PC-3 (cell line): ENCODE data around the gene P3R3URF. TPM values are rescaled to one million over a fixed set of nuclear protein-coding genes. Genes with fewer than 3 reads are reported as not detected.

Experiments
- ATAC-seq: fragments of 200-7000 bp; cut with Tn5 transposase; 2 replicates; pipeline ENCODE4 v1.9.1; 2020; ENCODE audit warnings: mild to moderate bottlenecking, moderate library complexity
- BruUV-seq: library from RNA; stranded (reverse); fragments of 400-500 nt; replicated peaks from 2 replicates; lab custom pipeline; 2021; lab: Mats Ljungman, UMichigan
- CTCF ChIA-PET: fragments of 300-600 bp; sonication (Branson Sonifier 250); formaldehyde crosslinking; loops from one replicate; lab custom pipeline; 2022; ENCODE audit warnings: antibody characterized with exemption; lab: Charles Lee
- POLR2A ChIA-PET: fragments of 300-600 bp; sonication (Branson Sonifier 250); formaldehyde crosslinking; loops from one replicate; lab custom pipeline; 2022; ENCODE audit warnings: antibody characterized with exemption; ENCODE audit not compliant: unreplicated experiment; lab: Charles Lee
- DNase-seq: peaks from one replicate; pipeline ENCODE4 v3.0.0-alpha.2; 2015
- H2AFZ ChIP-seq: fragments of 300-600 bp; sonication (generic); 2 replicates; pipeline ENCODE4 v1.6.0; 2016; ENCODE audit warnings: antibody characterized with exemption, low read length
- H3F3A ChIP-seq: fragments of 300-600 bp; sonication (generic); one replicate; pipeline ENCODE4 v1.6.0; 2017; ENCODE audit warnings: antibody characterized with exemption, low read length, control low read depth, mild to moderate bottlenecking; ENCODE audit not compliant: unreplicated experiment
- H3K27ac ChIP-seq: fragments of 300-600 bp; sonication (generic); 2 replicates; pipeline ENCODE4 v1.5.1; 2016; ENCODE audit warnings: mild to moderate bottlenecking, low read length
- H3K27me3 ChIP-seq: fragments of 300-600 bp; sonication (generic); 2 replicates; pipeline ENCODE4 v1.6.1; 2016; ENCODE audit warnings: low read length, mixed read lengths
- H3K36me3 ChIP-seq: fragments of 300-600 bp; sonication (generic); 2 replicates; pipeline ENCODE4 v1.6.1; 2016; ENCODE audit warnings: low read depth, mixed run types, low read length, mixed read lengths
- H3K4me1 ChIP-seq: fragments of 300-600 bp; sonication (generic); 2 replicates; pipeline ENCODE4 v1.5.1; 2016; ENCODE audit warnings: low read length; ENCODE audit not compliant: insufficient read depth
- H3K4me2 ChIP-seq: fragments of 300-600 bp; sonication (generic); 2 replicates; pipeline ENCODE4 v1.6.0; 2016; ENCODE audit warnings: low read length
- H3K4me3 ChIP-seq: fragments of 300-600 bp; sonication (generic); 2 replicates; pipeline ENCODE4 v1.5.1; 2016; ENCODE audit warnings: mild to moderate bottlenecking, low read length, mixed read lengths
- H3K79me2 ChIP-seq: fragments of 300-600 bp; sonication (generic); 2 replicates; pipeline ENCODE4 v1.6.1; 2017; ENCODE audit warnings: low read length, mixed read lengths
- H3K9ac ChIP-seq: fragments of 300-600 bp; sonication (generic); 2 replicates; pipeline ENCODE4 v1.6.0; 2016; ENCODE audit warnings: mild to moderate bottlenecking, low read length
- H3K9me2 ChIP-seq: fragments of 300-600 bp; sonication (generic); replicated peaks from 2 replicates; pipeline ENCODE4 v1.6.1; 2016; ENCODE audit warnings: mixed run types, low read length, mixed read lengths
- H3K9me3 ChIP-seq: fragments of 300-600 bp; sonication (generic); 2 replicates; pipeline ENCODE4 v1.6.1; 2016; ENCODE audit warnings: low read length, mixed read lengths
- H4K20me1 ChIP-seq: fragments of 300-600 bp; sonication (generic); 2 replicates; pipeline ENCODE4 v1.6.1; 2016; ENCODE audit warnings: low read length, mixed read lengths
- CTCF ChIP-seq: fragments of 300-600 bp; sonication (generic); conservative IDR thresholded peaks from 2 replicates; pipeline ENCODE4 v1.5.1; 2017; ENCODE audit warnings: antibody characterized with exemption, low read depth, mild to moderate bottlenecking, low read length
- EZH2 ChIP-seq: fragments of 300-600 bp; sonication (generic); IDR thresholded peaks from one replicate; pipeline ENCODE4 v1.6.1; 2017; ENCODE audit warnings: antibody characterized with exemption, mild to moderate bottlenecking, low read length; ENCODE audit not compliant: unreplicated experiment
- EZH2phosphoT487 ChIP-seq: fragments of 300-600 bp; sonication (generic); IDR thresholded peaks from 2 replicates; pipeline ENCODE4 v1.6.1; 2018; ENCODE audit warnings: mild to moderate bottlenecking, antibody characterized with exemption, low read length, borderline replicate concordance
- intact Hi-C: fragments of 100-400 bp; cut with micrococcal nuclease; formaldehyde crosslinking; loops from 2 replicates; pipeline ENCODE4 v1.9.0; 2023
- total RNA-seq: library from RNA; depleted of rRNA; stranded (reverse); fragments of >200 nt; gene quantifications from 2 replicates; pipeline ENCODE4 v1.2.3, GENCODE V29; 2014

P3R3URF gene
- total RNA-seq, 1 experiment from 2014 or later, result not detected

GRCh38 chr1:46196609-46197008, 20.3 kb upstream of the P3R3URF start:
- no TSS peak for BruUV-seq
- no peaks in the 10 kb centered on the region for H3K9me3 ChIP-seq
- intact Hi-C loops, result no loop called here
- no peaks in the 10 kb centered on the region for H3K9me2 ChIP-seq
- H4K20me1 ChIP-seq, result no peaks in the 10 kb centered on the region
- ChIA-PET CTCF (no interaction called here), POLR2A (interaction anchor here (0.6 kb wide), 1 partner anchor 19 kb away, joined by 3 read pairs; no protein-coding TSS in a partner anchor)
- H2AFZ ChIP-seq, result no peak overlapping the region
- peaks cover 23% of the 10 kb centered on the region for H3K79me2 ChIP-seq
- H3K27ac ChIP-seq, result no peak overlapping the region
- ATAC-seq, result no peak
- H3K9ac ChIP-seq, result no peak overlapping the region
- H3K36me3 ChIP-seq, result peaks cover 3% of the 10 kb centered on the region
- H3F3A ChIP-seq, result no peaks in the 10 kb centered on the region
- H3K4me2 ChIP-seq, result 0 out of 2 replicates have a peak overlapping the region, but pooled peaks have one; percentile 86
- TF ChIP-seq CTCF, result no peak
- TF ChIP-seq EZH2, result no peak
- no peak for TF ChIP-seq EZH2phosphoT487
- H3K4me1 ChIP-seq, result peaks cover 9% of the 10 kb centered on the region
- no peak for DNase-seq
- no peaks in the 10 kb centered on the region for H3K27me3 ChIP-seq
- no peak overlapping the region for H3K4me3 ChIP-seq

- H3K27me3 ChIP-seq, result no peaks in the 10 kb centered on the region
- no peak overlapping the region for H3K4me2 ChIP-seq
- H3K4me1 ChIP-seq, result peaks cover 9% of the 10 kb centered on the region
- no peak overlapping the region for H2AFZ ChIP-seq
- H3K9me2 ChIP-seq, result no peaks in the 10 kb centered on the region
- no peaks in the 10 kb centered on the region for H3F3A ChIP-seq
- no peaks in the 10 kb centered on the region for H3K9me3 ChIP-seq
- intact Hi-C loops, result no loop called here
- H3K4me3 ChIP-seq, result no peak overlapping the region
- CTCF ChIA-PET, result no interaction called here
- no TSS peak for BruUV-seq
- POLR2A ChIA-PET, result no interaction called here
- TF ChIP-seq CTCF (no peak), EZH2 (no peak), EZH2phosphoT487 (no peak)
- no peak for ATAC-seq
- peaks cover 23% of the 10 kb centered on the region for H3K79me2 ChIP-seq
- H4K20me1 ChIP-seq, result no peaks in the 10 kb centered on the region
- no peak for DNase-seq
- H3K27ac ChIP-seq, result no peak overlapping the region
- peaks cover 7% of the 10 kb centered on the region for H3K36me3 ChIP-seq
- no peak overlapping the region for H3K9ac ChIP-seq
Observed at GRCh38 chr1:46194641-46195193, 18.4 kb upstream of the P3R3URF start.

GRCh38 chr1:46193984-46194570, 17.8 kb upstream of the P3R3URF start:
- Histone ChIP-seq H3K27ac (no peak overlapping the region), H3K27me3 (no peaks in the 10 kb centered on the region), H3K4me3 (no peak overlapping the region), H3K4me1 (peaks cover 13% of the 10 kb centered on the region), H3K79me2 (peaks cover 23% of the 10 kb centered on the region), H3K4me2 (no peak overlapping the region), H4K20me1 (no peaks in the 10 kb centered on the region), H3K9me3 (no peaks in the 10 kb centered on the region), H3K9me2 (no peaks in the 10 kb centered on the region), H3K36me3 (peaks cover 12% of the 10 kb centered on the region), H3K9ac (no peak overlapping the region), H2AFZ (no peak overlapping the region), H3F3A (no peaks in the 10 kb centered on the region)
- intact Hi-C loops, result no loop called here
- CTCF ChIA-PET, result no interaction called here
- POLR2A ChIA-PET, result no interaction called here
- ATAC-seq (no peak), DNase-seq (no peak)
- TF ChIP-seq CTCF, result no peak
- no peak for TF ChIP-seq EZH2
- TF ChIP-seq EZH2phosphoT487, result no peak
- BruUV-seq, result no TSS peak
